Right lobe of liver (tissue), 6 donors: ENCODE results near the gene UPF1. TPM values are rescaled to one million over a fixed set of nuclear protein-coding genes. Genes with fewer than 3 reads are reported as not detected.
A peak's percentile ranks its signal among the peaks of the same experiment; 100 is the strongest.
"Not testable (repeated sequence)": the region's sequence is repeated elsewhere in the genome, so short reads cannot be mapped to it uniquely, and the experiment has no call there.

Experiments
- ATAC-seq, 4 donors: fragments of 200-7000 bp; cut with Tn5 transposase; one replicate each; pipeline ENCODE4 v1.9.1; 2020; ENCODE audit warnings: mild to moderate bottlenecking in 4 of 4, moderate library complexity in 4 of 4
- DNase-seq, 3 donors: peaks; one replicate each; pipeline ENCODE4 v3.0.0-alpha.2; 2020
- H3K27ac ChIP-seq, 3 donors: fragments of 200-600 bp; one replicate each; pipeline ENCODE4 v1.8.0; 2022
- H3K27me3 ChIP-seq, 2 donors: fragments of 200-600 bp; one replicate each; pipeline ENCODE4 v1.8.0; 2022
- H3K36me3 ChIP-seq, 4 donors: fragments of 200-600 bp; sonication (generic) in 1 of 4; one replicate each; pipeline versions ENCODE4 v1.5.1 to v1.8.0; 2017 to 2022; ENCODE audit warnings: control low read depth in 1 of 4
- H3K4me1 ChIP-seq, 4 donors: fragments of 200-600 bp; sonication (generic) in 1 of 4; one replicate each; pipeline versions ENCODE4 v1.5.1 to v1.8.0; 2017 to 2022; ENCODE audit warnings: control low read depth in 1 of 4
- H3K4me3 ChIP-seq, 3 donors: fragments of 200-600 bp; one replicate each; pipeline ENCODE4 v1.8.0; 2022
- H3K9me3 ChIP-seq, 4 donors: fragments of 200-600 bp; sonication (generic) in 1 of 4; one replicate each; pipeline versions ENCODE4 v1.5.1 to v1.8.0; 2017 to 2022; ENCODE audit warnings: control low read depth in 1 of 4
- POLR2A ChIP-seq: fragments of 450-650 bp; IDR thresholded peaks from one replicate; pipeline ENCODE4 v1.6.1; 2017; ENCODE audit warnings: antibody characterized with exemption, mild to moderate bottlenecking
- WGBS: methylation state at CpG from one replicate; pipeline ENCODE4 v1.1.6; 2018; ENCODE audit warnings: low coverage, low lambda C conversion rate; ENCODE audit not compliant: insufficient coverage; ENCODE audit errors: missing lambda C conversion rate; 5-methylcytosine and 5-hydroxymethylcytosine counted together
- intact Hi-C, 2 donors: fragments of 100-400 bp; cut with DNase I; formaldehyde crosslinking; loops; one replicate each; pipeline versions ENCODE4 v1.11.2 to v1.14.1; 2022
- total RNA-seq, 6 experiments: library from RNA; depleted of rRNA in 2 of 6; stranded (reverse); fragments of >200 nt in 2 of 6; fragmentation: NEBNext Ultra II Directional in 3 of 6; extraction: Animal tissue kit (Norgen Biotek cat#: 25700) in 3 of 6; gene quantifications; one replicate each; pipeline versions ENCODE4 v1.1.0 to v1.2.4, GENCODE V29; 2016 to 2023
- TF ChIP-seq, protein P1 (sequence below), 4 donors: fragments of 200-600 bp in 3 of 4; fragments of 450-650 bp in 1 of 4; IDR thresholded peaks; one replicate each; pipeline versions ENCODE4 v1.5.1 to v1.8.0; 2016 to 2022; ENCODE audit warnings: antibody characterized with exemption in 4 of 4, mild to moderate bottlenecking in 2 of 4
- donor health status: DM: no; HTN: yes; CAD: no.
- donor health status: DM: no; HTN: no; CAD: no.
- donor health status: DM: no; HTN: no; CAD: no.
- donor health status: DM: no; HTN: yes; CAD: no.
- donor health status: DM: no; HTN: yes; CAD: no.

Gene UPF1
- total RNA-seq, 6 experiments from 2014 or later, result 34.0 to 61.0 (median 41.3) TPM

DNA sequence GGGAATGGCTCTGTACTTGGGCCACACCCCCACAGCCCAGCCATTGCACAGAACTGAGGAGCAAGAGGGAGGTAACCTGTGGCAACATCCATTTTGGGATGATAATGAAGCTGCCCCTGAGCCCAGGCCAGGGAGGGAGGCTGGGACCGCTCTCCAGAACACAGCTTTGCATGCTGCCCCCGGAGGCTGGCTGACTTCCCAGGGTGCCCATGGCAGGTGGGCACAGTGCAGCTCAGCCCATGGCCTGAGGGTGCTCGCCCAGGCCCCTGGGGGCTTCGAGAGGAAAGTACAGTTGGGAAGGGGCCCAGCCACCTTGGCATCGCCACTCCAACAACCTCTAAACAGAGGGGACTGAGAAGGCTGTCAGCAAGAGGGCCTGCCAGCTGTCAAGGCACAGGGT is 81.7 kb downstream of the UPF1 start:
- intact Hi-C loops, result no loop called here
- Histone ChIP-seq H3K27ac (no peak overlapping the region), H3K9me3 (no peaks in the 10 kb centered on the region), H3K36me3 (peaks cover 0 to 11% (median 1%) of the 10 kb centered on the region in 4 donors), H3K27me3 (no peaks in the 10 kb centered on the region), H3K4me3 (no peak overlapping the region), H3K4me1 (peaks cover 0 to 15% (median 0%) of the 10 kb centered on the region in 4 donors)
- ATAC-seq (peak in 1 of 4 donors; percentile 15), DNase-seq (no peak)
- no CpG with 5 or more reads among the region's 5 CpGs for WGBS
- TF ChIP-seq, protein P1, sequence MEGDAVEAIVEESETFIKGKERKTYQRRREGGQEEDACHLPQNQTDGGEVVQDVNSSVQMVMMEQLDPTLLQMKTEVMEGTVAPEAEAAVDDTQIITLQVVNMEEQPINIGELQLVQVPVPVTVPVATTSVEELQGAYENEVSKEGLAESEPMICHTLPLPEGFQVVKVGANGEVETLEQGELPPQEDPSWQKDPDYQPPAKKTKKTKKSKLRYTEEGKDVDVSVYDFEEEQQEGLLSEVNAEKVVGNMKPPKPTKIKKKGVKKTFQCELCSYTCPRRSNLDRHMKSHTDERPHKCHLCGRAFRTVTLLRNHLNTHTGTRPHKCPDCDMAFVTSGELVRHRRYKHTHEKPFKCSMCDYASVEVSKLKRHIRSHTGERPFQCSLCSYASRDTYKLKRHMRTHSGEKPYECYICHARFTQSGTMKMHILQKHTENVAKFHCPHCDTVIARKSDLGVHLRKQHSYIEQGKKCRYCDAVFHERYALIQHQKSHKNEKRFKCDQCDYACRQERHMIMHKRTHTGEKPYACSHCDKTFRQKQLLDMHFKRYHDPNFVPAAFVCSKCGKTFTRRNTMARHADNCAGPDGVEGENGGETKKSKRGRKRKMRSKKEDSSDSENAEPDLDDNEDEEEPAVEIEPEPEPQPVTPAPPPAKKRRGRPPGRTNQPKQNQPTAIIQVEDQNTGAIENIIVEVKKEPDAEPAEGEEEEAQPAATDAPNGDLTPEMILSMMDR (IDR thresholded peaks at IDR 0.05), result no peak
- no peak for TF ChIP-seq POLR2A

DNA sequence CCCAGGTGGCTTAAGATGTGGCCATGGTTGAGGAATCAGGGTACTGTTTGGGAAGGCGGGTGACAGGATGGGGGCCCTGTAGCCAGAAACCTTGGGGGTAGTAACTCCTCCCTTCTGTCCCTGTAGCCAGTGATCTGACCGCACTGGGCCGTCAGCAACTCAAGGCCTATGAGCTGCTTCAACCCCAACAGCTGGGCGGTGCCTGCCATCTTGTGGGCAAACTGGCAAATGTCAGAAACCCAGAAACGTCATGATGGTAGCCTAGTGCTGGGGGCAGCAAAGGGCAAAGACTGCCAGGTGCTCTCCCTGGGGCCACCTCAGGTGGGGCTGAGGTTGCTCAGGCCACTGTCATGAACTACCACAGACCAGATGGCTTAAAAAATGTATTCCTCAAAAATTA is 83.9 kb downstream of the UPF1 start:
- intact Hi-C loops, result no loop called here
- no peak overlapping the region for H3K27ac ChIP-seq
- H3K27me3 ChIP-seq, result no peaks in the 10 kb centered on the region
- no peak for TF ChIP-seq POLR2A
- TF ChIP-seq, protein P1 (IDR thresholded peaks at IDR 0.05), result peak in 3 of 4 donors; percentile 17 to 39 (median 18)
- no peaks in the 10 kb centered on the region for H3K9me3 ChIP-seq
- peak in 1 of 3 donors; percentile 21 for DNase-seq
- H3K36me3 ChIP-seq, result peaks cover 0 to 4% (median 0%) of the 10 kb centered on the region in 4 donors
- H3K4me3 ChIP-seq, result no peak overlapping the region
- no CpG with 5 or more reads among the region's 5 CpGs for WGBS
- no peak for ATAC-seq
- peaks cover 0 to 24% (median 3%) of the 10 kb centered on the region in 4 donors for H3K4me1 ChIP-seq

DNA sequence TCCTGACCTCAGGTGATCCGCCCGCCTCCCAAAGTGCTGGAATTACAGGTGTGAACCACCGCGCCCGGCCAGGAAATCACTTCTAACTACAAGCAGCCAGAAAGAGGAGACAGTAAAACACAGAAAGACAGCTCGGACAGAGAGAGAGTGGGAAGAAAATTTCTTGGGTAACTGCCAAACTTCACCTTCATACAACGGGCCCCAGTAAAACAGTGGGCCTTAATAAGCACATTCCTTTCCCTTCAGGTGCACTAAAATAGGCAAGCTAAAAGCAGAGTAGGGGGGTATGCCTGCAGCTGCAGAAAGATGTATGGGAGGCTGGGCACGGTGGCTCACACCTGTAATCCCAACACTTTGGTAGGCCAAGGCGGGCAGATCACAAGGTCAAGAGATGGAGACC is 85.8 kb downstream of the UPF1 start:
- ATAC-seq, H3K4me3 ChIP-seq, H3K27ac ChIP-seq, H3K27me3 ChIP-seq, DNase-seq, H3K9me3 ChIP-seq, intact Hi-C loops: not testable (repeated sequence)
- Histone ChIP-seq H3K4me1 (peaks cover 0 to 25% (median 4%) of the 10 kb centered on the region in 4 donors), H3K36me3 (peaks cover 0 to 16% (median 4%) of the 10 kb centered on the region in 4 donors)
- WGBS, result 82% methylated on average over 8 of the region's 9 CpGs

Other genes starting within 250 kb of the UPF1 start
- 10 to 100 TPM; 30.4 to 71.7 (median 45.6) TPM for gene REX1BD, start 243.2 kb upstream of the UPF1 start, total RNA-seq
- gene CRLF1, start 225.2 kb upstream of the UPF1 start, total RNA-seq, result 1 to 10 TPM in 2 of 6 experiments, under 1 TPM in 1, not detected in 3; 0.27 to 2.9 (median 1.2) TPM
- gene TMEM59L, start 219.1 kb upstream of the UPF1 start, total RNA-seq, result under 1 TPM in 2 of 6 experiments, not detected in 4; 0.31 to 0.43 TPM
- gene KLHL26, start 194.9 kb upstream of the UPF1 start, total RNA-seq, result 1 to 10 TPM; 3.8 to 5.0 (median 4.7) TPM
- 1 to 10 TPM; 1.7 to 7.2 (median 4.9) TPM for gene CRTC1, start 148.3 kb upstream of the UPF1 start, total RNA-seq
- under 1 TPM in 2 of 6 experiments, not detected in 4; 0.11 to 0.31 TPM for gene COMP, start 40.7 kb upstream of the UPF1 start, total RNA-seq
- not detected for gene CERS1, start 64.2 kb downstream of the UPF1 start, total RNA-seq
- 100 to 1,000 TPM in 3 of 6 experiments, 10 to 100 TPM in 3; 67.4 to 240 (median 97.1) TPM for gene COPE, start 87.4 kb downstream of the UPF1 start, total RNA-seq
- 10 to 100 TPM; 15.8 to 37.9 (median 18.5) TPM for gene DDX49, start 87.8 kb downstream of the UPF1 start, total RNA-seq
- gene HOMER3, start 109.3 kb downstream of the UPF1 start, total RNA-seq, result 1 to 10 TPM; 2.3 to 4.7 (median 3.2) TPM
- 10 to 100 TPM; 17.4 to 36.4 (median 30.0) TPM for gene SUGP2, start 201.6 kb downstream of the UPF1 start, total RNA-seq
- gene ARMC6, start 201.6 kb downstream of the UPF1 start, total RNA-seq, result 10 to 100 TPM; 19.3 to 64.8 (median 41.4) TPM
- 10 to 100 TPM; 20.7 to 80.7 (median 69.7) TPM for gene SLC25A42, start 232.0 kb downstream of the UPF1 start, total RNA-seq